HG03066 (cell line): ENCODE measurements around the gene SLC6A15.

Experiments
- ATAC-seq: cut with Tn5 transposase; IDR thresholded peaks from one replicate; pipeline ENCODE4 v1.9.1; 2021; ENCODE audit warnings: low read depth; ENCODE audit not compliant: unreplicated experiment

SLC6A15 gene

GRCh38 chr12:84875241-84875640 is 37.4 kb downstream of the SLC6A15 start:
- no peak for ATAC-seq

- ATAC-seq: no peak
Observed at GRCh38 chr12:84874825-84875139, 37.8 kb downstream of the SLC6A15 start.

GRCh38 chr12:84874125-84874824 is 38.3 kb downstream of the SLC6A15 start:
- peak; percentile 96 for ATAC-seq

- ATAC-seq: no peak
Observed at GRCh38 chr12:84862186-84862585, 50.4 kb downstream of the SLC6A15 start.

- no peak for ATAC-seq
Observed at GRCh38 chr12:84860718-84861117, 51.9 kb downstream of the SLC6A15 start.

GRCh38 chr12:84858796-84859195 is 53.8 kb downstream of the SLC6A15 start:
- ATAC-seq: no peak

- no peak for ATAC-seq
Observed at GRCh38 chr12:84857525-84858208, 54.9 kb downstream of the SLC6A15 start.

- no peak for ATAC-seq
Observed at GRCh38 chr12:84856156-84856900, 56.3 kb downstream of the SLC6A15 start.

- no peak for ATAC-seq
Observed at GRCh38 chr12:84843593-84844144, 68.9 kb downstream of the SLC6A15 start.

- peak; percentile 68 for ATAC-seq
Observed at GRCh38 chr12:84842406-84843013, 70.1 kb downstream of the SLC6A15 start.

GRCh38 chr12:84841591-84841990 is 71.0 kb downstream of the SLC6A15 start:
- no peak for ATAC-seq

GRCh38 chr12:84840356-84840755 is 72.2 kb downstream of the SLC6A15 start:
- no peak for ATAC-seq

- no peak for ATAC-seq
Observed at GRCh38 chr12:84826925-84827324, 85.7 kb downstream of the SLC6A15 start.

- ATAC-seq: no peak
Observed at GRCh38 chr12:84825149-84825548, 87.5 kb downstream of the SLC6A15 start.

- no peak for ATAC-seq
Observed at GRCh38 chr12:84822525-84822924, 90.1 kb downstream of the SLC6A15 start.

GRCh38 chr12:84816916-84817695 is 95.5 kb downstream of the SLC6A15 start:
- ATAC-seq: no peak

- ATAC-seq: no peak
Observed at GRCh38 chr12:84814664-84815245, 97.8 kb downstream of the SLC6A15 start.

GRCh38 chr12:84813780-84814663 is 98.6 kb downstream of the SLC6A15 start:
- no peak for ATAC-seq

- no peak for ATAC-seq
Observed at GRCh38 chr12:84811291-84811690, 101.3 kb downstream of the SLC6A15 start.
